GM18508 (cell line): ENCODE data around the gene KIRREL3.

ENCODE experiments used
- ATAC-seq: cut with Tn5 transposase; IDR thresholded peaks from one replicate; pipeline ENCODE4 v1.9.1; 2021; ENCODE audit warnings: moderate number of reproducible peaks; ENCODE audit not compliant: insufficient read depth, unreplicated experiment

KIRREL3 gene

GRCh38 chr11:126567419-126567818 is 433.2 kb downstream of the KIRREL3 start:
- no peak for ATAC-seq

GRCh38 chr11:126564566-126564965 is 436.0 kb downstream of the KIRREL3 start:
- no peak for ATAC-seq

- ATAC-seq = no peak
Observed at GRCh38 chr11:126561327-126561893, 439.2 kb downstream of the KIRREL3 start.

GRCh38 chr11:126560221-126560620 is 440.3 kb downstream of the KIRREL3 start:
- no peak for ATAC-seq

- no peak for ATAC-seq
Observed at GRCh38 chr11:126548581-126549550, 451.7 kb downstream of the KIRREL3 start.

- no peak for ATAC-seq
Observed at GRCh38 chr11:126547691-126548090, 452.9 kb downstream of the KIRREL3 start.

GRCh38 chr11:126547161-126547560 is 453.4 kb downstream of the KIRREL3 start:
- ATAC-seq = no peak

GRCh38 chr11:126546694-126547093 is 453.9 kb downstream of the KIRREL3 start:
- ATAC-seq = no peak

GRCh38 chr11:126546191-126546590 is 454.4 kb downstream of the KIRREL3 start:
- ATAC-seq = no peak

GRCh38 chr11:126545057-126545555 is 455.5 kb downstream of the KIRREL3 start:
- no peak for ATAC-seq

- ATAC-seq = no peak
Observed at GRCh38 chr11:126544108-126545056, 456.2 kb downstream of the KIRREL3 start.

- no peak for ATAC-seq
Observed at GRCh38 chr11:126543691-126544090, 456.9 kb downstream of the KIRREL3 start.

GRCh38 chr11:126542334-126543015 is 458.1 kb downstream of the KIRREL3 start:
- no peak for ATAC-seq

- no peak for ATAC-seq
Observed at GRCh38 chr11:126538071-126538470, 462.5 kb downstream of the KIRREL3 start.

- no peak for ATAC-seq
Observed at GRCh38 chr11:126537492-126537891, 463.1 kb downstream of the KIRREL3 start.

- no peak for ATAC-seq
Observed at GRCh38 chr11:126534141-126534805, 466.3 kb downstream of the KIRREL3 start.

- ATAC-seq = no peak
Observed at GRCh38 chr11:126533560-126533959, 467.0 kb downstream of the KIRREL3 start.

GRCh38 chr11:126530416-126530815 is 470.2 kb downstream of the KIRREL3 start:
- no peak for ATAC-seq

GRCh38 chr11:126529037-126529436 is 471.5 kb downstream of the KIRREL3 start:
- no peak for ATAC-seq
